Adipocyte (in vitro differentiated cells): ENCODE data around the gene MPDZ.

ENCODE experiments used
- DNase-seq: peaks from one replicate; pipeline ENCODE4 v3.0.0-alpha.2; 2015; ENCODE audit warnings: low read depth
- H3K27me3 ChIP-seq: replicated peaks from 2 replicates; pipeline ENCODE4 v1.7.0; 2013; ENCODE audit warnings: mild to moderate bottlenecking, low read length, moderate library complexity; ENCODE audit not compliant: control insufficient read depth, insufficient read depth
- H3K36me3 ChIP-seq: 2 replicates; pipeline ENCODE4 v1.7.0; 2013; ENCODE audit warnings: low read length, mild to moderate bottlenecking, moderate library complexity; ENCODE audit not compliant: control insufficient read depth, insufficient read depth, severe bottlenecking
- H3K4me1 ChIP-seq: 2 replicates; pipeline ENCODE4 v1.7.0; 2013; ENCODE audit warnings: mild to moderate bottlenecking, low read length, moderate library complexity; ENCODE audit not compliant: control insufficient read depth, insufficient read depth
- H3K4me3 ChIP-seq: 2 replicates; pipeline ENCODE4 v1.7.0; 2013; ENCODE audit warnings: mild to moderate bottlenecking, low read length, moderate library complexity
- H3K9ac ChIP-seq: 2 replicates; pipeline ENCODE4 v1.7.0; 2013; ENCODE audit warnings: mild to moderate bottlenecking, low read length, moderate library complexity
- H3K9me3 ChIP-seq: 2 replicates; pipeline ENCODE4 v1.7.0; 2013; ENCODE audit warnings: mild to moderate bottlenecking, low read length, moderate library complexity; ENCODE audit not compliant: control insufficient read depth

The MPDZ gene

GRCh38 chr9:13215791-13216554, 63.5 kb downstream of the MPDZ start:
- peaks cover 52% of the 10 kb centered on the region for H3K36me3 ChIP-seq
- no peaks in the 10 kb centered on the region for H3K4me1 ChIP-seq
- no peak for DNase-seq
- H3K4me3 ChIP-seq = no peak overlapping the region
- no peak overlapping the region for H3K9ac ChIP-seq
- no peaks in the 10 kb centered on the region for H3K27me3 ChIP-seq
- no peaks in the 10 kb centered on the region for H3K9me3 ChIP-seq

GRCh38 chr9:13213998-13214397, 65.5 kb downstream of the MPDZ start:
- Histone ChIP-seq H3K4me1 (no peaks in the 10 kb centered on the region), H3K4me3 (no peak overlapping the region)

GRCh38 chr9:13213337-13213736, 66.2 kb downstream of the MPDZ start:
- Histone ChIP-seq H3K9ac (no peak overlapping the region), H3K36me3 (peaks cover 28% of the 10 kb centered on the region), H3K4me3 (no peak overlapping the region), H3K9me3 (no peaks in the 10 kb centered on the region), H3K27me3 (no peaks in the 10 kb centered on the region), H3K4me1 (no peaks in the 10 kb centered on the region)
- peak; percentile 56 for DNase-seq

More at GRCh38 chr9:13213998-13214397, 65.5 kb downstream of the MPDZ start:
- no peaks in the 10 kb centered on the region for H3K27me3 ChIP-seq
- no peaks in the 10 kb centered on the region for H3K9me3 ChIP-seq
- peaks cover 33% of the 10 kb centered on the region for H3K36me3 ChIP-seq
- H3K9ac ChIP-seq = no peak overlapping the region
- no peak for DNase-seq

GRCh38 chr9:13210306-13210705, 69.2 kb downstream of the MPDZ start:
- Histone ChIP-seq H3K9me3 (no peaks in the 10 kb centered on the region), H3K4me1 (no peaks in the 10 kb centered on the region), H3K4me3 (no peak overlapping the region), H3K9ac (no peak overlapping the region), H3K27me3 (no peaks in the 10 kb centered on the region), H3K36me3 (peaks cover 18% of the 10 kb centered on the region)
- DNase-seq = no peak

- no peak overlapping the region for H3K9ac ChIP-seq
- H3K4me3 ChIP-seq = no peak overlapping the region
- H3K27me3 ChIP-seq = no peaks in the 10 kb centered on the region
- no peak for DNase-seq
- H3K4me1 ChIP-seq = no peaks in the 10 kb centered on the region
- H3K9me3 ChIP-seq = no peaks in the 10 kb centered on the region
- H3K36me3 ChIP-seq = peaks cover 15% of the 10 kb centered on the region
Measured at GRCh38 chr9:13209498-13209897, 70.0 kb downstream of the MPDZ start.

- Histone ChIP-seq H3K36me3 (peaks cover 40% of the 10 kb centered on the region), H3K9me3 (no peaks in the 10 kb centered on the region), H3K9ac (no peak overlapping the region), H3K4me3 (no peak overlapping the region), H3K4me1 (no peaks in the 10 kb centered on the region), H3K27me3 (no peaks in the 10 kb centered on the region)
- no peak for DNase-seq
Measured at GRCh38 chr9:13205824-13206223, 73.7 kb downstream of the MPDZ start.

GRCh38 chr9:13190040-13190439, 89.5 kb downstream of the MPDZ start:
- Histone ChIP-seq H3K4me1 (no peaks in the 10 kb centered on the region), H3K27me3 (no peaks in the 10 kb centered on the region), H3K4me3 (no peak overlapping the region), H3K9me3 (no peaks in the 10 kb centered on the region), H3K9ac (no peak overlapping the region), H3K36me3 (peaks cover 66% of the 10 kb centered on the region)
- DNase-seq = no peak

- Histone ChIP-seq H3K9ac (no peak overlapping the region), H3K4me3 (no peak overlapping the region), H3K4me1 (no peaks in the 10 kb centered on the region), H3K9me3 (no peaks in the 10 kb centered on the region), H3K27me3 (no peaks in the 10 kb centered on the region), H3K36me3 (peaks cover 66% of the 10 kb centered on the region)
- no peak for DNase-seq
Measured at GRCh38 chr9:13189362-13189761, 90.1 kb downstream of the MPDZ start.

GRCh38 chr9:13186774-13187173, 92.7 kb downstream of the MPDZ start:
- no peak for DNase-seq
- H3K36me3 ChIP-seq = peaks cover 65% of the 10 kb centered on the region
- no peak overlapping the region for H3K4me3 ChIP-seq
- H3K27me3 ChIP-seq = no peaks in the 10 kb centered on the region
- no peak overlapping the region for H3K9ac ChIP-seq
- H3K4me1 ChIP-seq = no peaks in the 10 kb centered on the region
- H3K9me3 ChIP-seq = no peaks in the 10 kb centered on the region

GRCh38 chr9:13186091-13186490, 93.4 kb downstream of the MPDZ start:
- peaks cover 64% of the 10 kb centered on the region for H3K36me3 ChIP-seq
- no peak for DNase-seq
- no peak overlapping the region for H3K4me3 ChIP-seq
- no peaks in the 10 kb centered on the region for H3K9me3 ChIP-seq
- H3K4me1 ChIP-seq = no peaks in the 10 kb centered on the region
- H3K27me3 ChIP-seq = no peaks in the 10 kb centered on the region
- H3K9ac ChIP-seq = no peak overlapping the region

GRCh38 chr9:13181652-13182051, 97.8 kb downstream of the MPDZ start:
- peak; percentile 60 for DNase-seq
- H3K9ac ChIP-seq = no peak overlapping the region
- no peaks in the 10 kb centered on the region for H3K9me3 ChIP-seq
- peaks cover 38% of the 10 kb centered on the region for H3K36me3 ChIP-seq
- H3K4me1 ChIP-seq = peaks cover 5% of the 10 kb centered on the region
- no peaks in the 10 kb centered on the region for H3K27me3 ChIP-seq
- no peak overlapping the region for H3K4me3 ChIP-seq

- Histone ChIP-seq H3K4me1 (peaks cover 10% of the 10 kb centered on the region), H3K36me3 (peaks cover 47% of the 10 kb centered on the region), H3K9me3 (no peaks in the 10 kb centered on the region), H3K4me3 (no peak overlapping the region), H3K27me3 (no peaks in the 10 kb centered on the region), H3K9ac (no peak overlapping the region)
- DNase-seq = peak; percentile 48
Measured at GRCh38 chr9:13179257-13179656, 100.2 kb downstream of the MPDZ start.
